ENCODE data around the gene FLRT1.

- no peak for TF ChIP-seq CTCF (IDR thresholded peaks at IDR 0.05; ENCODE audit: insufficient read depth, low read length, poor library complexity, severe bottlenecking)
- no peak for TF ChIP-seq EZH2phosphoT487 (conservative IDR thresholded peaks at IDR 0.05; ENCODE audit: low read length)
Measured at GRCh38 chr11:64060861-64061444, 25.2 kb downstream of the FLRT1 start.

Measured in SU-DHL-6 (cell line).